HepG2 (cell line): ENCODE results near the gene SNAP47. TPM values are rescaled to one million over a fixed set of nuclear protein-coding genes. Genes with fewer than 3 reads are reported as not detected.

ENCODE experiments used
- ATAC-seq: fragments of 200-7000 bp; cut with Tn5 transposase; 3 replicates; pipeline ENCODE4 v1.9.1; 2020; ENCODE audit warnings: mild to moderate bottlenecking, moderate library complexity
- BruUV-seq: library from RNA; stranded (reverse); fragments of 400-500 nt; replicated peaks from 2 replicates; lab custom pipeline; 2021; lab: Mats Ljungman, UMichigan
- CTCF ChIA-PET: fragments of 300-600 bp; formaldehyde crosslinking; extraction: SDS; loops from one replicate; lab custom pipeline; 2021; ENCODE audit warnings: low total read pairs, inconsistent platforms, low intra/inter-chr PET ratio; lab: Yijun Ruan, JAX
- POLR2A ChIA-PET: fragments of 350-600 bp; sonication (Branson Sonifier 250); formaldehyde crosslinking; loops from one replicate; lab custom pipeline; 2020; ENCODE audit warnings: antibody characterized with exemption, inconsistent platforms; lab: Yijun Ruan, JAX
- DNase-seq: peaks from one replicate; pipeline ENCODE4 v3.0.0-alpha.2; 2015; ENCODE audit warnings: low spot score
- FAIRE-seq: peaks from 3 replicates; lab custom pipeline; 2011; peaks lifted over from hg19 to GRCh38; lab: Jason Lieb, UNC
- H2AFZ ChIP-seq: one replicate; pipeline ENCODE4 v1.6.1; 2011; ENCODE audit warnings: low read length, inconsistent platforms
- H3K27ac ChIP-seq: fragments of 300-600 bp; 3 replicates; pipeline ENCODE4 v1.8.0; 2011; ENCODE audit warnings: mixed run types, mild to moderate bottlenecking, mixed read lengths, low read length, inconsistent platforms; ENCODE audit not compliant: insufficient read depth; ENCODE audit errors: extremely low read length
- H3K27me3 ChIP-seq, 2 experiments: fragments of 200-600 bp in 1 of 2; 2 replicates in 1 of 2; 3 replicates in 1 of 2; pipeline versions ENCODE4 v1.6.0 to v1.8.0; 2011; ENCODE audit warnings: low read length in 2 of 2, mild to moderate bottlenecking in 2 of 2, moderate library complexity in 2 of 2, inconsistent platforms in 1 of 2; ENCODE audit not compliant: insufficient read depth in 2 of 2, control insufficient read depth in 1 of 2
- H3K36me3 ChIP-seq, 2 experiments: fragments of 200-600 bp in 1 of 2; replicated peaks in 1 of 2; 2 replicates in 1 of 2; 3 replicates in 1 of 2; pipeline versions ENCODE4 v1.5.1 to v1.8.0; 2011; ENCODE audit warnings: low read length in 2 of 2, inconsistent platforms in 1 of 2; ENCODE audit not compliant: insufficient read depth in 2 of 2, control insufficient read depth in 1 of 2
- H3K4me1 ChIP-seq: 2 replicates; pipeline ENCODE4 v1.5.1; 2012; ENCODE audit warnings: low read length, inconsistent platforms; ENCODE audit not compliant: insufficient read depth
- H3K4me2 ChIP-seq: 2 replicates; pipeline ENCODE4 v1.6.0; 2011; ENCODE audit warnings: low read depth, low read length, inconsistent platforms
- H3K4me3 ChIP-seq, 3 experiments: fragments of 200-600 bp in 1 of 3; sonication (generic), shearing (Covaris generic) in 1 of 3; replicated peaks in 1 of 3; 2 replicates each; pipeline ENCODE4 v1.5.1; 2011 to 2016; ENCODE audit warnings: low read length in 3 of 3, inconsistent platforms in 2 of 3, low read depth in 2 of 3, mild to moderate bottlenecking in 2 of 3, control low read depth in 1 of 3, mixed read lengths in 1 of 3; ENCODE audit not compliant: insufficient read depth in 1 of 3
- H3K79me2 ChIP-seq: one replicate; pipeline ENCODE4 v1.6.1; 2011; ENCODE audit warnings: low read length, inconsistent platforms; ENCODE audit not compliant: insufficient read depth
- H3K9ac ChIP-seq: 2 replicates; pipeline ENCODE4 v1.6.0; 2011; ENCODE audit warnings: mild to moderate bottlenecking, low read depth, low read length, inconsistent platforms; ENCODE audit not compliant: insufficient read depth
- H3K9me3 ChIP-seq: 2 replicates; pipeline ENCODE4 v1.5.1; 2012; ENCODE audit warnings: mild to moderate bottlenecking, low read length
- H4K20me1 ChIP-seq: 2 replicates; pipeline ENCODE4 v1.6.0; 2011; ENCODE audit warnings: inconsistent platforms, mild to moderate bottlenecking, low read length, moderate library complexity; ENCODE audit not compliant: insufficient read depth
- ARHGAP35 ChIP-seq: sonication (generic); formaldehyde crosslinking; IDR thresholded peaks from 2 replicates; pipeline ENCODE4 v1.9.0; 2022; ENCODE audit warnings: mild to moderate bottlenecking, inconsistent platforms, moderate library complexity, missing genetic modification reagents, borderline replicate concordance
- ELF1 ChIP-seq: sonication (generic); formaldehyde crosslinking; IDR thresholded peaks from 2 replicates; pipeline ENCODE4 v1.4.0; 2020; ENCODE audit warnings: missing genetic modification reagents
- GPBP1L1 ChIP-seq: sonication (generic); formaldehyde crosslinking; IDR thresholded peaks from 2 replicates; pipeline ENCODE4 v1.5.0; 2020; ENCODE audit warnings: mild to moderate bottlenecking, missing genetic modification reagents
- HIC2 ChIP-seq: sonication (generic); formaldehyde crosslinking; IDR thresholded peaks from 2 replicates; pipeline ENCODE4 v1.9.0; 2022; ENCODE audit warnings: low read depth, missing genetic modification reagents
- HNRNPL ChIP-seq: fragments of 200-400 bp; formaldehyde crosslinking; IDR thresholded peaks from 2 replicates; pipeline ENCODE4 v1.6.1; 2017; ENCODE audit warnings: mild to moderate bottlenecking, low read depth, low read length
- MYNN ChIP-seq: sonication (generic); formaldehyde crosslinking; IDR thresholded peaks from 2 replicates; pipeline ENCODE4 v1.4.0; 2020; ENCODE audit warnings: mild to moderate bottlenecking, low read depth, missing genetic modification reagents
- PTBP1 ChIP-seq: fragments of 200-400 bp; formaldehyde crosslinking; IDR thresholded peaks from 2 replicates; pipeline ENCODE4 v1.6.1; 2018; ENCODE audit warnings: low read length, low read depth; ENCODE audit not compliant: poor library complexity, severe bottlenecking
- REPIN1 ChIP-seq: sonication (generic); formaldehyde crosslinking; IDR thresholded peaks from 2 replicates; pipeline ENCODE4 v1.8.0; 2022; ENCODE audit warnings: missing genetic modification reagents, low read depth, mild to moderate bottlenecking, borderline replicate concordance
- RFX1 ChIP-seq: fragments of 450-650 bp; IDR thresholded peaks from 2 replicates; pipeline ENCODE4 v1.6.1; 2017
- TBX3 ChIP-seq: fragments of 450-650 bp; IDR thresholded peaks from 2 replicates; pipeline ENCODE4 v1.6.1; 2017; ENCODE audit warnings: antibody characterized with exemption, mild to moderate bottlenecking, inconsistent platforms, borderline replicate concordance
- TCF7 ChIP-seq: sonication (generic); IDR thresholded peaks from 2 replicates; pipeline ENCODE4 v1.6.1; 2016; ENCODE audit warnings: antibody characterized with exemption, low read depth
- ZNF101 ChIP-seq: sonication (generic); formaldehyde crosslinking; IDR thresholded peaks from 2 replicates; pipeline ENCODE4 v1.4.0; 2020; ENCODE audit warnings: mild to moderate bottlenecking, low read depth, missing genetic modification reagents, borderline replicate concordance
- ZNF136 ChIP-seq: sonication (generic); formaldehyde crosslinking; IDR thresholded peaks from 2 replicates; pipeline ENCODE4 v1.8.1; 2022; ENCODE audit warnings: low read depth, mild to moderate bottlenecking, moderate library complexity, missing genetic modification reagents
- ZNF260 ChIP-seq: sonication (generic); formaldehyde crosslinking; IDR thresholded peaks from 2 replicates; pipeline ENCODE4 v1.4.0; 2020; ENCODE audit warnings: missing genetic modification reagents, low read depth, mild to moderate bottlenecking, borderline replicate concordance
- ZNF501 ChIP-seq: sonication (generic); formaldehyde crosslinking; IDR thresholded peaks from 2 replicates; pipeline ENCODE4 v1.5.1; 2020; ENCODE audit warnings: mild to moderate bottlenecking, moderate library complexity, missing genetic modification reagents
- ZNF577 ChIP-seq: sonication (generic); formaldehyde crosslinking; IDR thresholded peaks from 2 replicates; pipeline ENCODE4 v1.4.0; 2020; ENCODE audit warnings: mild to moderate bottlenecking, low read depth, missing genetic modification reagents, borderline replicate concordance
- ZXDC ChIP-seq: sonication (generic); formaldehyde crosslinking; IDR thresholded peaks from 2 replicates; pipeline ENCODE4 v1.5.0; 2020; ENCODE audit warnings: mild to moderate bottlenecking, missing genetic modification reagents
- WGBS: methylation state at CpG from one replicate; pipeline ENCODE4 v1.1.6; 2017; ENCODE audit warnings: low lambda C conversion rate; 5-methylcytosine and 5-hydroxymethylcytosine counted together
- in situ Hi-C: cut with HindIII; loops from 2 replicates; pipeline ENCODE4 v1.10.0; 2017; ENCODE audit warnings: low pct_unique_long_range_greater_than_20kb; ENCODE audit not compliant: extremely low pct_ligation_motif_present
- intact Hi-C: fragments of 100-400 bp; cut with micrococcal nuclease; formaldehyde crosslinking; loops from one replicate; pipeline ENCODE4 v1.10.0; 2022; ENCODE audit not compliant: unreplicated experiment
- polyA plus RNA-seq, 8 experiments: library from polyadenylated mRNA; depleted of rRNA in 3 of 8; stranded (reverse) in 7 of 8; unstranded in 1 of 8; fragments of >200 nt; fragmentation: Illumina TruSeq in 4 of 8; extraction: Trizol in 4 of 8; gene quantifications; 2 replicates each; pipeline versions ENCODE4 v1.2.1 to v1.2.3, GENCODE V29; 2011 to 2016; ENCODE audit warnings: low read depth in 4 of 8, missing spikeins in 1 of 8, mixed read lengths in 1 of 8; ENCODE audit not compliant: insufficient read depth in 1 of 8
- total RNA-seq, 5 experiments: library from RNA; depleted of rRNA; stranded (reverse); fragments of >200 nt; fragmentation: Illumina TruSeq; extraction: Trizol; gene quantifications; 2 replicates each; pipeline ENCODE4 v1.2.3, GENCODE V29; 2016; ENCODE audit warnings: low read depth in 1 of 5

Gene SNAP47
- total and polyA plus RNA-seq, 2 of the 13 experiments (the other 11 are each of a cell fraction or from before 2014, with no cell fraction given) = 13.6 to 25.1 TPM

- TF ChIP-seq MYNN (CRISPR knock-in tag) (no peak), HNRNPL (no peak), ELF1 (CRISPR knock-in tag) (no peak), HIC2 (CRISPR knock-in tag) (no peak)
Observed at GRCh38 chr1:227685807-227686206, 49.4 kb upstream of the SNAP47 start (continued).

GRCh38 chr1:227697321-227697864, 37.8 kb upstream of the SNAP47 start:
- POLR2A ChIA-PET = no interaction called here
- H3K4me1 ChIP-seq = no peaks in the 10 kb centered on the region
- no peaks in the 10 kb centered on the region for H3K79me2 ChIP-seq
- no peak for ATAC-seq
- WGBS = 0% methylated on average over 3 of the region's 3 CpGs
- no peaks in the 10 kb centered on the region for H3K27me3 ChIP-seq
- H3K9ac ChIP-seq = no peak overlapping the region
- no TSS peak for BruUV-seq
- peaks cover 31% of the 10 kb centered on the region for H3K9me3 ChIP-seq
- intact Hi-C loops = no loop called here
- no peak overlapping the region for H3K4me2 ChIP-seq
- no peak overlapping the region for H3K4me3 ChIP-seq
- no peaks in the 10 kb centered on the region for H4K20me1 ChIP-seq
- no peak overlapping the region for H2AFZ ChIP-seq
- no peaks in the 10 kb centered on the region for H3K36me3 ChIP-seq
- no peak overlapping the region for H3K27ac ChIP-seq
- no peak for FAIRE-seq
- no peak for DNase-seq
- CTCF ChIA-PET = no interaction called here
- in situ Hi-C loops = no loop called here
- TF ChIP-seq ZNF501 (CRISPR knock-in tag) (no peak), ZNF101 (no peak), PTBP1 (no peak), REPIN1 (CRISPR knock-in tag) (no peak), ZNF577 (no peak), TBX3 (no peak), GPBP1L1 (CRISPR knock-in tag) (no peak), ZNF260 (no peak), RFX1 (no peak), ARHGAP35 (no peak), ZXDC (no peak), ZNF136 (CRISPR knock-in tag) (no peak), TCF7 (no peak)
